ENCODE results near the gene APBA2. TPM values are rescaled to one million over a fixed set of nuclear protein-coding genes. Genes with fewer than 3 reads are reported as not detected.

The APBA2 gene
- total and polyA plus RNA-seq, 2 of the 4 experiments (the other 2 are of a cell fraction), result 21.7 to 33.0 TPM

- H2BK5ac ChIP-seq (ENCODE audit: low read depth, low read length, poor library complexity, severe bottlenecking), result no peak overlapping the region
- no peak overlapping the region for H3K23ac ChIP-seq (ENCODE audit: low read depth, low read length)
- no peak overlapping the region for H4K8ac ChIP-seq (ENCODE audit: low read depth in 2 of 2, low read length in 2 of 2)
- DNase-seq (no peak), ATAC-seq (ENCODE audit: low read depth) (no peak)
- BruUV-seq (replicated peaks), result no TSS peak
- H3K14ac ChIP-seq (replicated peaks; ENCODE audit: low read depth, low read length), result no peak overlapping the region
- no peak overlapping the region for H4K91ac ChIP-seq (ENCODE audit: insufficient read depth, low read depth, low read length)
- dilution Hi-C loops (cut with HindIII; ENCODE audit: low sequenced_read_pairs, unreplicated experiment), result no loop called here
- H3K4me2 ChIP-seq (ENCODE audit: low read depth, low read length), result no peak overlapping the region
- H3K4me1 ChIP-seq (ENCODE audit: control insufficient read depth, insufficient read depth, low read length), result peaks cover 4% of the 10 kb centered on the region; the same call in 1 of the 2 replicates
- in situ Hi-C loops (cut with MboI; ENCODE audit: low sequenced_read_pairs), result no loop called here
- CTCF ChIA-PET, result no interaction called here
- H3K27me3 ChIP-seq (ENCODE audit: control insufficient read depth, insufficient read depth, low read length), result no peaks in the 10 kb centered on the region
- H3K36me3 ChIP-seq (ENCODE audit: control insufficient read depth, insufficient read depth, low read length), result no peaks in the 10 kb centered on the region
- no peak overlapping the region for H2AFZ ChIP-seq (replicated peaks; ENCODE audit: low read length, poor library complexity)
- no peak overlapping the region for H4K5ac ChIP-seq (ENCODE audit: low read depth, low read length)
- no peak overlapping the region for H2BK15ac ChIP-seq (ENCODE audit: low read depth, low read length)
- no peak overlapping the region for H2BK120ac ChIP-seq (ENCODE audit: low read depth, low read length)
- peaks cover 19% of the 10 kb centered on the region for H3K9me1 ChIP-seq (ENCODE audit: insufficient read depth, low read length)
- H3K9me3 ChIP-seq (ENCODE audit: control insufficient read depth, insufficient read depth, low read length), result no peaks in the 10 kb centered on the region
- H3K18ac ChIP-seq (ENCODE audit: low read depth, low read length), result no peak overlapping the region
- TF ChIP-seq CHD1 (IDR thresholded peaks at IDR 0.05; ENCODE audit: low read depth, low read length) (no peak), RFX5 (IDR thresholded peaks at IDR 0.05; ENCODE audit: low read depth, low read length) (no peak), USF2 (IDR thresholded peaks at IDR 0.05; ENCODE audit: low read depth, low read length) (no peak), CEBPB (IDR thresholded peaks at IDR 0.05; ENCODE audit: low read depth, low read length) (no peak), CTCF (conservative IDR thresholded peaks at IDR 0.05; ENCODE audit: low read depth, low read length) (no peak), FOS (IDR thresholded peaks at IDR 0.05; ENCODE audit: low read depth, low read length) (no peak), POLR2A (IDR thresholded peaks at IDR 0.05; ENCODE audit: low read depth, low read length) (no peak), SMC3 (IDR thresholded peaks at IDR 0.05; ENCODE audit: low read depth, low read length) (no peak), MXI1 (IDR thresholded peaks at IDR 0.05; ENCODE audit: borderline replicate concordance, low read depth, low read length) (no peak), RAD21 (IDR thresholded peaks at IDR 0.05; ENCODE audit: low read length) (no peak), NFE2L2 (IDR thresholded peaks at IDR 0.05; ENCODE audit: low read depth, low read length) (no peak), MAFK (IDR thresholded peaks at IDR 0.05; ENCODE audit: low read depth, low read length) (no peak), BHLHE40 (IDR thresholded peaks at IDR 0.05; ENCODE audit: low read depth, low read length) (no peak), RCOR1 (IDR thresholded peaks at IDR 0.05; ENCODE audit: insufficient replicate concordance, low read length) (no peak), MAZ (IDR thresholded peaks at IDR 0.05; ENCODE audit: borderline replicate concordance, low read depth, low read length) (no peak), ELK1 (IDR thresholded peaks at IDR 0.05; ENCODE audit: borderline replicate concordance, low read depth, low read length) (no peak)
- H2AK5ac ChIP-seq (ENCODE audit: low read depth, low read length), result no peak overlapping the region
- POLR2A ChIA-PET (ENCODE audit: unreplicated experiment), result no interaction called here
- no peak overlapping the region for H3K4me3 ChIP-seq (ENCODE audit: insufficient read depth, low read depth, low read length)
- H3K56ac ChIP-seq (ENCODE audit: extremely low read depth, insufficient read depth, low read length), result no peak overlapping the region
- peaks cover 15 to 63% of the 10 kb centered on the region in 2 experiments for H3K79me1 ChIP-seq (ENCODE audit: low read depth in 1 of 2, low read length in 2 of 2)
- peaks cover 9% of the 10 kb centered on the region for H4K20me1 ChIP-seq (ENCODE audit: insufficient read depth, low read length)
- no CpG with 5 or more reads among the region's 9 CpGs for WGBS, 2 experiments (ENCODE audit: extremely low coverage in 2 of 2, insufficient read length in 1 of 2)
- no peak overlapping the region for H3K4ac ChIP-seq (ENCODE audit: low read depth, low read length)
- intact Hi-C loops (cut with micrococcal nuclease), result no loop called here
- no peak overlapping the region for H3K9ac ChIP-seq (ENCODE audit: low read depth, low read length)
- no peak overlapping the region for H2BK20ac ChIP-seq (ENCODE audit: low read depth, low read length)
- H3K27ac ChIP-seq (ENCODE audit: insufficient read depth, low read length), result no peak overlapping the region
- no peak overlapping the region for H2AK9ac ChIP-seq (replicated peaks; ENCODE audit: low read depth, low read length, poor library complexity)
Observed at GRCh38 chr15:28904003-28904402, 18.2 kb downstream of the APBA2 start.
